HUES64 (cell line): Measurements from ENCODE around the gene CITED2.
"Not testable (repeated sequence)": the region's sequence is repeated elsewhere in the genome, so short reads cannot be mapped to it uniquely, and the experiment has no call there.

Experiments
- H3K27ac ChIP-seq: 2 replicates; pipeline ENCODE4 v1.7.0; 2013; ENCODE audit warnings: low read depth, low read length, inconsistent platforms
- H3K27me3 ChIP-seq: 2 replicates; pipeline ENCODE4 v1.6.1; 2013; ENCODE audit warnings: mild to moderate bottlenecking, low read length; ENCODE audit not compliant: insufficient read depth
- H3K36me3 ChIP-seq: 2 replicates; pipeline ENCODE4 v1.6.1; 2013; ENCODE audit warnings: mild to moderate bottlenecking, low read length; ENCODE audit not compliant: insufficient read depth
- H3K4me1 ChIP-seq: 2 replicates; pipeline ENCODE4 v1.6.1; 2013; ENCODE audit warnings: mild to moderate bottlenecking, low read length, moderate library complexity; ENCODE audit not compliant: insufficient read depth
- H3K4me3 ChIP-seq: 2 replicates; pipeline ENCODE4 v1.5.1; 2013; ENCODE audit warnings: mild to moderate bottlenecking, low read length, moderate library complexity
- H3K9ac ChIP-seq: 2 replicates; pipeline ENCODE4 v1.6.1; 2013; ENCODE audit warnings: mild to moderate bottlenecking, low read depth, low read length
- H3K9me3 ChIP-seq: 2 replicates; pipeline ENCODE4 v1.6.1; 2013; ENCODE audit warnings: low read depth, low read length; ENCODE audit not compliant: insufficient read depth
- WGBS: fragments of 150-250, 120-280 bp; methylation state at CpG from one replicate; pipeline ENCODE4 v1.1.7; 2013; ENCODE audit warnings: missing lambda C conversion rate; 5-methylcytosine and 5-hydroxymethylcytosine counted together

The CITED2 gene

GRCh38 chr6:139371421-139372203, 2.8 kb downstream of the CITED2 start:
- Histone ChIP-seq H3K9me3 (no peaks in the 10 kb centered on the region), H3K27me3 (no peaks in the 10 kb centered on the region), H3K27ac (peak overlapping the region; percentile 10), H3K4me1 (peaks cover 54% of the 10 kb centered on the region), H3K36me3 (peaks cover 31% of the 10 kb centered on the region), H3K9ac (peak overlapping the region; percentile 58; the same call in 1 of the 2 replicates), H3K4me3 (peak overlapping the region; percentile 91)
- WGBS = 61% methylated on average over 3 of the region's 3 CpGs

- WGBS = no CpG with 5 or more reads among the region's 3 CpGs
- peaks cover 54% of the 10 kb centered on the region for H3K4me1 ChIP-seq
- peak overlapping the region; percentile 58; the same call in 1 of the 2 replicates for H3K9ac ChIP-seq
- H3K27ac ChIP-seq = peak overlapping the region; percentile 10
- H3K36me3 ChIP-seq = peaks cover 31% of the 10 kb centered on the region
- no peaks in the 10 kb centered on the region for H3K27me3 ChIP-seq
- peak overlapping the region; percentile 91 for H3K4me3 ChIP-seq
- H3K9me3 ChIP-seq = no peaks in the 10 kb centered on the region
Observed at GRCh38 chr6:139370999-139371345, 3.5 kb downstream of the CITED2 start.

GRCh38 chr6:139370283-139370998, 4.0 kb downstream of the CITED2 start:
- Histone ChIP-seq H3K4me1 (peaks cover 59% of the 10 kb centered on the region), H3K27ac (peak overlapping the region; percentile 89; the same call in 1 of the 2 replicates), H3K36me3 (peaks cover 31% of the 10 kb centered on the region), H3K9ac (no peak overlapping the region), H3K27me3 (no peaks in the 10 kb centered on the region), H3K4me3 (peak overlapping the region; percentile 91; the same call in 1 of the 2 replicates), H3K9me3 (no peaks in the 10 kb centered on the region)
- WGBS = 53% methylated on average over 5 of the region's 5 CpGs

- Histone ChIP-seq H3K36me3 (peaks cover 31% of the 10 kb centered on the region), H3K4me1 (peaks cover 64% of the 10 kb centered on the region), H3K27me3 (no peaks in the 10 kb centered on the region), H3K9me3 (no peaks in the 10 kb centered on the region), H3K27ac (peak overlapping the region; percentile 89), H3K4me3 (peak overlapping the region; percentile 22), H3K9ac (peak overlapping the region; percentile 49)
- 24% methylated on average over 7 of the region's 9 CpGs for WGBS
Observed at GRCh38 chr6:139369568-139370282, 4.7 kb downstream of the CITED2 start.

- H3K9me3 ChIP-seq = no peaks in the 10 kb centered on the region
- H3K27me3 ChIP-seq = no peaks in the 10 kb centered on the region
- peak overlapping the region; percentile 12 for H3K4me3 ChIP-seq
- peak overlapping the region; percentile 49 for H3K9ac ChIP-seq
- peaks cover 31% of the 10 kb centered on the region for H3K36me3 ChIP-seq
- H3K27ac ChIP-seq = peak overlapping the region; percentile 89
- WGBS = 5% methylated on average over 2 of the region's 2 CpGs
- H3K4me1 ChIP-seq = peaks cover 66% of the 10 kb centered on the region
Observed at GRCh38 chr6:139369068-139369467, 5.4 kb downstream of the CITED2 start.

- Histone ChIP-seq H3K27ac (peak overlapping the region; percentile 89), H3K27me3 (no peaks in the 10 kb centered on the region), H3K9me3 (no peaks in the 10 kb centered on the region), H3K36me3 (peaks cover 31% of the 10 kb centered on the region), H3K4me1 (peaks cover 66% of the 10 kb centered on the region), H3K4me3 (peak overlapping the region; percentile 12), H3K9ac (peak overlapping the region; percentile 49)
- WGBS = 22% methylated on average over 1 of the region's 1 CpG
Observed at GRCh38 chr6:139368661-139369060, 5.8 kb downstream of the CITED2 start.

GRCh38 chr6:139367810-139368351, 6.6 kb downstream of the CITED2 start:
- Histone ChIP-seq H3K27me3 (no peaks in the 10 kb centered on the region), H3K36me3 (peaks cover 23% of the 10 kb centered on the region), H3K4me3 (peak overlapping the region; percentile 12; the same call in 1 of the 2 replicates), H3K9me3 (no peaks in the 10 kb centered on the region), H3K4me1 (peaks cover 66% of the 10 kb centered on the region), H3K9ac (peak overlapping the region; percentile 49), H3K27ac (peak overlapping the region; percentile 89)
- 4% methylated on average over 6 of the region's 8 CpGs for WGBS

GRCh38 chr6:139364982-139365379, 9.5 kb downstream of the CITED2 start:
- Histone ChIP-seq H3K9ac (no peak overlapping the region), H3K27ac (no peak overlapping the region), H3K9me3 (no peaks in the 10 kb centered on the region), H3K36me3 (no peaks in the 10 kb centered on the region), H3K27me3 (no peaks in the 10 kb centered on the region), H3K4me1 (peaks cover 48% of the 10 kb centered on the region), H3K4me3 (no peak overlapping the region)
- WGBS = 90% methylated on average over 2 of the region's 3 CpGs

- H3K9me3 ChIP-seq = no peaks in the 10 kb centered on the region
- H3K36me3 ChIP-seq = no peaks in the 10 kb centered on the region
- no peak overlapping the region for H3K4me3 ChIP-seq
- peaks cover 43% of the 10 kb centered on the region for H3K4me1 ChIP-seq
- no peak overlapping the region for H3K9ac ChIP-seq
- H3K27me3 ChIP-seq = no peaks in the 10 kb centered on the region
- H3K27ac ChIP-seq = no peak overlapping the region
- WGBS = 63% methylated on average over 3 of the region's 4 CpGs
Observed at GRCh38 chr6:139364302-139364981, 10.0 kb downstream of the CITED2 start.

- not testable (repeated sequence) for H3K27ac ChIP-seq, H3K36me3 ChIP-seq, H3K9ac ChIP-seq, H3K27me3 ChIP-seq, H3K4me3 ChIP-seq, H3K9me3 ChIP-seq
- 97% methylated on average over 4 of the region's 5 CpGs for WGBS
- H3K4me1 ChIP-seq = peaks cover 37% of the 10 kb centered on the region
Observed at GRCh38 chr6:139363797-139364196, 10.7 kb downstream of the CITED2 start.
